ENCODE data around the gene MMP12. TPM values are rescaled to one million over a fixed set of nuclear protein-coding genes. Genes with fewer than 3 reads are reported as not detected.

MMP12 gene
- total RNA-seq, 1 experiment from 2014 or later = not detected

- TF ChIP-seq ATF6 (CRISPR knock-in tag; IDR thresholded peaks at IDR 0.05) (no peak), HMGXB4 (CRISPR knock-in tag; IDR thresholded peaks at IDR 0.05) (no peak), ZNF425 (CRISPR knock-in tag; conservative IDR thresholded peaks at IDR 0.05) (no peak), NR2C2 (CRISPR knock-in tag; IDR thresholded peaks at IDR 0.05) (no peak), NFE2L1 (CRISPR knock-in tag; IDR thresholded peaks at IDR 0.05) (no peak), AR (CRISPR knock-in tag; IDR thresholded peaks at IDR 0.05) (no peak)
Measured at GRCh38 chr11:102829316-102830000, 45.3 kb downstream of the MMP12 start (continued).

- CTCF ChIA-PET = no interaction called here
- peaks cover 5% of the 10 kb centered on the region for H3K4me1 Mint-ChIP-seq
- H3K27ac Mint-ChIP-seq = no peak overlapping the region
- peaks cover 25% of the 10 kb centered on the region for H3K36me3 Mint-ChIP-seq
- ATAC-seq = no peak
- no peak overlapping the region for H3K4me3 Mint-ChIP-seq
- no peak for TF ChIP-seq NR1H2 (CRISPR knock-in tag; IDR thresholded peaks at IDR 0.05)
- no peak for TF ChIP-seq PRRX2 (CRISPR knock-in tag; IDR thresholded peaks at IDR 0.05)
- no peak for TF ChIP-seq AFF4 (CRISPR knock-in tag; IDR thresholded peaks at IDR 0.05; ENCODE audit: borderline replicate concordance)
- no peak for TF ChIP-seq OVOL2 (CRISPR knock-in tag; IDR thresholded peaks at IDR 0.05; ENCODE audit: borderline replicate concordance)
- no peak for TF ChIP-seq SMAD4 (CRISPR knock-in tag; IDR thresholded peaks at IDR 0.05)
- H3K9me3 Mint-ChIP-seq = peaks cover 8% of the 10 kb centered on the region
- POLR2A ChIA-PET = no interaction called here
- DNase-seq (ENCODE audit: low spot score) = no peak
- no peaks in the 10 kb centered on the region for H3K27me3 Mint-ChIP-seq (ENCODE audit: low read depth)
Measured at GRCh38 chr11:102824556-102824955, 50.2 kb downstream of the MMP12 start.
